Activated CD4-positive, alpha-beta T cell treated with anti-CD3 and anti-CD28 coated beads for 36 hours (primary cell): Measurements from ENCODE around the gene CAPZB. TPM values are rescaled to one million over a fixed set of nuclear protein-coding genes. Genes with fewer than 3 reads are reported as not detected.

ENCODE experiments used
- ATAC-seq: fragments of 200-7000 bp; cut with Tn5 transposase; one replicate; pipeline ENCODE4 v1.10.0; 2021; ENCODE audit warnings: mild to moderate bottlenecking, moderate library complexity
- CTCF ChIA-PET: fragments of 350-600 bp; sonication (Branson Sonifier 250); formaldehyde crosslinking; loops from one replicate; lab custom pipeline; 2021; ENCODE audit warnings: antibody characterized with exemption; lab: Charles Lee
- POLR2A ChIA-PET: fragments of 350-600 bp; sonication (Branson Sonifier 250); formaldehyde crosslinking; loops from one replicate; lab custom pipeline; 2021; ENCODE audit warnings: antibody characterized with exemption, inconsistent platforms; lab: Charles Lee
- DNase-seq: peaks from one replicate; pipeline ENCODE4 v3.0.0-alpha.2; 2020
- H3K27ac Mint-ChIP-seq: one replicate; pipeline ENCODE4 v1.8.0; 2021; ENCODE audit warnings: mixed read lengths
- H3K27me3 Mint-ChIP-seq: one replicate; pipeline ENCODE4 v1.8.0; 2021; ENCODE audit warnings: mixed read lengths
- H3K36me3 Mint-ChIP-seq: one replicate; pipeline ENCODE4 v1.8.0; 2021; ENCODE audit warnings: low read depth, mixed read lengths
- H3K4me1 Mint-ChIP-seq: one replicate; pipeline ENCODE4 v1.8.0; 2021; ENCODE audit warnings: mixed read lengths
- H3K4me3 Mint-ChIP-seq: one replicate; pipeline ENCODE4 v1.8.0; 2021; ENCODE audit warnings: mild to moderate bottlenecking, moderate library complexity, mixed read lengths
- H3K9me3 Mint-ChIP-seq: one replicate; pipeline ENCODE4 v1.8.0; 2021; ENCODE audit warnings: low read depth, mixed read lengths
- intact Hi-C, 2 experiments: fragments of 100-400 bp; cut with DNase I in 1 of 2; cut with micrococcal nuclease in 1 of 2; formaldehyde crosslinking; loops; one replicate each; pipeline versions ENCODE4 v1.14.2 to v1.15.1; 2022 to 2024; cut with DNase I, micrococcal nuclease
- total RNA-seq, 2 experiments: library from RNA; stranded (reverse); gene quantifications; one replicate each; pipeline ENCODE4 v1.2.3, GENCODE V29; 2021

The CAPZB gene
- total RNA-seq, 2 experiments from 2014 or later = 320 to 346 TPM

DNA sequence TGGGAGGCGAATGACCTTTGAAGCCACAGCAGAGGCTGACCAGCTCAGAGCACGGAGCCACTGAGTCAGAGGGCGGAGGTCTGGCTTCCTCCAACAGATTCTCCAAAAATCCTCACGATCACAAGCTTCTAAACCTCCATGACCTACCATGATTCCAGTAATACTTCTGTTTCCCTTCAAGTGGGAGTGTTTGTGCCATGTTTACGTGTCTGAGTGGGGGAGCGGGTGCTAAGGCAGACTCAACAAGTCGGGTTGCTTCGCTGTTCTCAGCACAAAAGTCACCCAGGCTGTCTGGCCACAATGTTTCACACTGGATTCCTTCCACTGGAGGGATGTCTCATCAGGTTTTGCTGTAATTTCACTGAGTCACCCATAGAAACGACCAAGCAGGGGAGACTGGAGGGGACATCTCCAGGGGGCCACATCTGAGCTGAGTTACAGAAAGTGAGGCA, 87.0 kb downstream of the CAPZB start:
- H3K27me3 Mint-ChIP-seq = no peaks in the 10 kb centered on the region
- H3K9me3 Mint-ChIP-seq = no peaks in the 10 kb centered on the region
- peak overlapping the region; percentile 77 for H3K27ac Mint-ChIP-seq
- CTCF ChIA-PET = interaction anchor here (0.8 to 1.7 kb wide), 3 partner anchors 11 to 256 kb away, joined by 3 to 5 read pairs (median 4); no protein-coding TSS in a partner anchor
- peaks cover 79% of the 10 kb centered on the region for H3K4me1 Mint-ChIP-seq
- DNase-seq (peak; percentile 51), ATAC-seq (peak; percentile 78)
- H3K36me3 Mint-ChIP-seq = peaks cover 23% of the 10 kb centered on the region
- no peak overlapping the region for H3K4me3 Mint-ChIP-seq
- intact Hi-C loops = no loop called here
- POLR2A ChIA-PET = interaction anchor here (0.6 to 0.7 kb wide), 2 partner anchors 37 to 205 kb away, joined by 3 to 6 read pairs; no protein-coding TSS in a partner anchor

DNA sequence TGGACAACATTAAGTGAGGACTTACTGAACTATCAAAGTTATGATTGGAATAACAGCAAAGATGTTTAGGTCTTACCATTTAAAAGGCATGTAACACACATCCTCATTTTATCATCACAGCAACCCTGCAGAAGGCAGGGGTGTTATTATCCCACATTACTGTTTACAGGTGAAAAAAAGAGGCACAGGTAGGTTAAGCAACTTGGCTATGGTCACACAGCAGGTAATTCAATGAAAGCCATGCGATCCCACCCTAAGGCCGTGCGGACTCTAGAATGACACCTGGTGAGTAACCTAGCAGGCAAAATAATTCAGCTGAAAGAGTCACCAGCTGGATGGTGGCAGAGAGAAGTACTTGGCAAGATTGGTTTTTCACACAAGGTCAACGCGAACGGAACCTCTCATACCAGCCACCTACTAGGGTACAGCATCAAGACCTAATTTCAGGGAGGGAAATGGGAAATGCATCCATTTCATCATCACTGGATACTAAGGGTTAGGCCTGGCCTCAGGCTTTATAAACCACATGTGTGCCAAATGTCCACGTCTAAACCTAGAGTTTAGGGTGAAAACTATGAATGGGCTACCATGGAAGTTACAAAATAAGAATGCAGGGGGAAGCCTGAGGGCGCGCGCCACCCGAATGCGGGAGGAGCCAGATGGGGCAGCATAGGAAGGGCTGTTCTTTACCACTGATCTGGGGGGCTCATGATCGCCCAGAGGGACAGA, 88.0 kb downstream of the CAPZB start:
- H3K4me1 Mint-ChIP-seq = peaks cover 81% of the 10 kb centered on the region
- POLR2A ChIA-PET = no interaction called here

DNA sequence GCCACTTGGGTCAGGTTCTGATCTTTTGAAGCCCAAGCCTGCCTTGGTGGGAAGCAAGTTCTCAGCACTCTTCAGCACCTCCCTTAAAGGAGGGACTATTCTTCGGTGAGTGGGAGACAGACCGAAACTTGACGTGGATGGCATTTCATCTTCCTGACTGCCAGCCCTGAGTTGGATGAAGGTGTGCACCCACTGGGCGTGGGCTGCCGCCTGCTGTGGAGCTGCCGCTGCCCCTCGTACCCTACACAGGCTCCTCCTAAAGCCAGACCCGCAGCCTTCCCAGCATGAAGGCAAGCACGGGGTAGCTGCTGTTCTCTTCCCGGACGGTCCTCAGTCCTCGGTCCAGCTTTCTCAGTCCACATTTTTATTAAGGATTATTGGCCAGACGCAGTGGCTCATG, 89.1 kb downstream of the CAPZB start:
- intact Hi-C loops = no loop called here
- peaks cover 23% of the 10 kb centered on the region for H3K36me3 Mint-ChIP-seq
- H3K9me3 Mint-ChIP-seq = no peaks in the 10 kb centered on the region
- CTCF ChIA-PET = interaction anchor here (0.7 kb wide), 1 partner anchor 71 kb away, joined by 3 read pairs; no protein-coding TSS in a partner anchor
- H3K27ac Mint-ChIP-seq = peak overlapping the region; percentile 25
- DNase-seq (no peak), ATAC-seq (no peak)
- H3K4me3 Mint-ChIP-seq = no peak overlapping the region
- peaks cover 86% of the 10 kb centered on the region for H3K4me1 Mint-ChIP-seq
- no peaks in the 10 kb centered on the region for H3K27me3 Mint-ChIP-seq
- POLR2A ChIA-PET = no interaction called here

More for the DNA sequence above, 88.0 kb downstream of the CAPZB start:
- DNase-seq (no peak), ATAC-seq (no peak)
- Mint-ChIP-seq H3K27ac (peak overlapping the region; percentile 61), H3K36me3 (peaks cover 23% of the 10 kb centered on the region), H3K4me3 (no peak overlapping the region), H3K27me3 (no peaks in the 10 kb centered on the region), H3K9me3 (no peaks in the 10 kb centered on the region)
- intact Hi-C loops = no loop called here
- CTCF ChIA-PET = interaction anchor here (0.7 to 0.8 kb wide), 2 partner anchors 70 to 1324 kb away, joined by 3 read pairs; no protein-coding TSS in a partner anchor

DNA sequence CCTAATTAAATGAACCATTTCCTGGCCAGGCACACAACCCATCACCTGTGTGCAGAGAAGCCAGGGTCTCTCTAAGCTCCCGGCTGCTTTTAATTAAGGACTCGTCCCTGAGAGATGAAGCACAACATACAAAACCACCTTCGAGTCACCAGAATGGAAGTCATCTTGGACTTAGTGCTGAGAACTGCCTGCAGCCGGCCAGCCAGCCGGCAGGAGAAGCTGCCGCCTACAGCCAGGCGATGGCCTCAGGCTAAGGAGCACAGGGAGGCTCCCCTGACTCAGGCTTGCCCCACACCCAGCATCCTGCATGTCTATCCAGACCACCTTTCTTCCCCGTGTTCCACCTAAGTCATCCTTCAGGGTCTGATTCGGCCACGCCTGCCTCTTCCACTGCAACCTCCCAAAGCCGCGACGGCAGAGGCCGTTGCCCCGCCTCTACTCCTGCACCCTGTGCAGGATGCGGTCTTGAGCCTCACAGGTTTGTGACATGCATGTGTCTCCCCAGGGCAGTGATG, 89.6 kb downstream of the CAPZB start:
- Mint-ChIP-seq H3K27ac (no peak overlapping the region), H3K36me3 (peaks cover 19% of the 10 kb centered on the region), H3K9me3 (no peaks in the 10 kb centered on the region), H3K27me3 (no peaks in the 10 kb centered on the region), H3K4me1 (peaks cover 89% of the 10 kb centered on the region), H3K4me3 (no peak overlapping the region)
- ATAC-seq = no peak
- ChIA-PET POLR2A (no interaction called here), CTCF (interaction anchor here (1.0 to 3.6 kb wide), 2 partner anchors 11 to 194 kb away, joined by 3 to 19 read pairs; no protein-coding TSS in a partner anchor)
- intact Hi-C loops = no loop called here
- DNase-seq = no peak

DNA sequence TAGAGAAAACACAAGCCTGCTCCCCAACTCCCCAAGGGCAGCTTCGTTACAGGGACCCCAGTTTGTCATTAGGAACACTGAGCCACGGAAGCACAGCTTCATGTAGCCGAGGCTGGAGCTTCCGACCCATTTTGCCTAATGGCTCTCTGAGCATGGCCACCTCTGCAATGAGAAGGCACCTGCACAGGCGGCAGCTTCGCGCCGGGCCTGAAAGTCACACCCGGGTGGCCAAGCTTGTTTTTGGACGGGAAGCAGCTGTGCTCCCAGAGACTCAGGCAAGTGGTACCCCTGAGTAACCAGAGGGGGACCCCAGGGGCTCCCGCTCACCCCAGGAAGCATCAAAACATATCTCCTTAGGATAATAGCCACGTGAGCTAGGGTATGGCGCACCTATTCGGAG, 92.3 kb downstream of the CAPZB start:
- H3K4me1 Mint-ChIP-seq = peaks cover 90% of the 10 kb centered on the region
- H3K27ac Mint-ChIP-seq = peak overlapping the region; percentile 10
- no peak for ATAC-seq
- intact Hi-C loops = loop anchor here (5.0 kb wide), 3 partner anchors 44 to 259 kb away; no protein-coding TSS in a partner anchor
- DNase-seq = no peak
- H3K9me3 Mint-ChIP-seq = no peaks in the 10 kb centered on the region
- ChIA-PET CTCF (interaction anchor here (0.6 to 3.9 kb wide), 12 partner anchors 11 to 269 kb away, joined by 3 to 21 read pairs (median 4); no protein-coding TSS in a partner anchor), POLR2A (no interaction called here)
- no peak overlapping the region for H3K4me3 Mint-ChIP-seq
- peaks cover 6% of the 10 kb centered on the region for H3K36me3 Mint-ChIP-seq
- no peaks in the 10 kb centered on the region for H3K27me3 Mint-ChIP-seq

DNA sequence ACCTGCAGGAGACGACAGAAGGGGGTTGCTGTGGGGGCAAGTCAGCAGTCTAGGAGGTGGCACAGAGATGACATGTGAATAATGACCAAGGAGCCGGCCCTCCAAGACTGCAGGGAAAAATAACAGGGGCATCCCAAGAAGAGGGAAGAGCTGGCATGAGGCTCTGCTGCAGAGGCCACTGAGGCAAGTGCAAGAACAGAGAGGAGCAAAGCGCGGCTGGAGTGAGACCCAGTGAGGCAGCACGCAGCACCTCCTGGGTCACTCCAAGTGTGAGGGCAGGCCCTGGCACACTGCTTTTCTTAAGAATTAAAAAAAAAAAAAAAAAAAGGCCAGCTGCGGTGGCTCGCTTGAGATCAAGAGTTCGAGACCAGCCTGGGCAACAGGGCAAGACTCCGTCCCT, 93.1 kb downstream of the CAPZB start:
- intact Hi-C loops = loop anchor here (5.0 kb wide), 3 partner anchors 45 to 260 kb away; no protein-coding TSS in a partner anchor

DNA sequence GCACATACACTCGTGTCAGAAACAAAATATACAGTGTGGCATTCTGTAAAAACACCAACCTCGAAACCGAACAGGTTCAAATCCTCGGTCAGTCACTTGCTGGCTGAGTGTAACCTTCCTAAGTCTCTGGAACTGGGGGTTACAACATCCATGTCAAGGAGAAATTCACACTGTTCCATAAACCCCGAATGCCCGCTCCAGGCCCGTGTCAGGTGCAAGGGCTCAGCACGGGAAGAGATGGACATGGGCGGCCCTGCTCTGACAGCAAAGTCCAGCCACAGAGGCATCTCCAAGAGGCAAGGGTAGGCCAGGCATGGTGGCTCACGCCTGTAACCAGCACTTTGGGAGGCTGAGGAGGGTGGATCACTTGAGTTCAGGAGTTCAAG, 93.8 kb downstream of the CAPZB start:
- intact Hi-C loops = loop anchor here (1.0 to 5.0 kb wide), 9 partner anchors 46 to 262 kb away; partner anchors contain the start of gene CAPZB (in 2 of the 2)
- CTCF ChIA-PET = interaction anchor here (0.8 to 3.9 kb wide), 18 partner anchors 9 to 262 kb away, joined by 3 to 21 read pairs (median 5); partner anchors contain the start of genes EMC1 and MRTO4
- DNase-seq = peak; percentile 22
- Mint-ChIP-seq H3K4me3 (peak overlapping the region; percentile 73), H3K9me3 (no peaks in the 10 kb centered on the region), H3K27me3 (no peaks in the 10 kb centered on the region), H3K27ac (peak overlapping the region; percentile 95), H3K36me3 (peaks cover 2% of the 10 kb centered on the region), H3K4me1 (peaks cover 82% of the 10 kb centered on the region)
- no peak for ATAC-seq
- POLR2A ChIA-PET = interaction anchor here (0.6 kb wide), 1 partner anchor 180 kb away, joined by 3 read pairs; no protein-coding TSS in a partner anchor

More for the DNA sequence above, 93.1 kb downstream of the CAPZB start:
- DNase-seq (no peak), ATAC-seq (no peak)
- H3K9me3 Mint-ChIP-seq = no peaks in the 10 kb centered on the region
- H3K4me3 Mint-ChIP-seq = no peak overlapping the region
- no peaks in the 10 kb centered on the region for H3K27me3 Mint-ChIP-seq
- H3K27ac Mint-ChIP-seq = peak overlapping the region; percentile 95
- peaks cover 2% of the 10 kb centered on the region for H3K36me3 Mint-ChIP-seq
- ChIA-PET CTCF (interaction anchor here (0.6 to 3.9 kb wide), 11 partner anchors 14 to 261 kb away, joined by 3 to 21 read pairs (median 5); no protein-coding TSS in a partner anchor), POLR2A (no interaction called here)
- H3K4me1 Mint-ChIP-seq = peaks cover 85% of the 10 kb centered on the region

DNA sequence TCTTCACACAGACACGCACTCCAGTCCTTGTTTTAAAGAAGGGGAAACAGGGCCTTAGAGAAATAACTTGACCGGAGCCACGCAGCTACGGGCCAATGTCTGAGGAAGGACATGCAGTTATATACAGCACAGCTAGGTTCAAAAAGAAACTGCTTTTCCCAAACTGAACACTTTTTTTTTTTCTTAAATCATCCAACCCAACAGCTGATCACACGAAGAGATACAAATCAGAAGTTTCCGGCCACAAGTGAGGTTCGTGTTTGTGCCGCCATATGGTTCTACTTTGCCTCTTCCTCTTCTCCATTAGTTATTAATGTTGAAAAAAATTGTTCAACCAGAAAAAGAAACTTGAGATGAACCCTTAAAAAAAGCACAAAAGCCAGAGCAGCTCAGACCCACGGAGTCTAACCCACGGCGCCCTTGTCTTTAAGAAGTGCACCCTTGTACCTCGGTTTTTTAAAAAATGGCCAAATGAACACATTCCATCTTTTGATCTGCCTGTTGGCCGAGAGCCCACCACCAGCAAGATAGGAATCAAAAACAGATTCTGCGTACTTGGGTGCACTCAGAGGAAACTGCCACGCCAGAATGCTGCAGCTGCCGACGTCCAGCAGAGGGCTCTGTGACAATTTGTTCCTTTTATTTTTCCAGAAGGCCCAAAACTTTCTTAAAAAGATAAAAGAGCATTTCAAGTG, 94.3 kb downstream of the CAPZB start:
- Mint-ChIP-seq H3K9me3 (no peaks in the 10 kb centered on the region), H3K36me3 (peaks cover 2% of the 10 kb centered on the region), H3K4me3 (peak overlapping the region; percentile 73), H3K4me1 (peaks cover 81% of the 10 kb centered on the region), H3K27me3 (no peaks in the 10 kb centered on the region), H3K27ac (peak overlapping the region; percentile 95)
- peak; percentile 77 for DNase-seq
- intact Hi-C loops = loop anchor here (1.0 to 5.0 kb wide), 9 partner anchors 46 to 262 kb away; partner anchors contain the start of gene CAPZB (in 2 of the 2)
- ChIA-PET CTCF (interaction anchor here (0.6 to 3.9 kb wide), 23 partner anchors 9 to 337 kb away, joined by 3 to 21 read pairs (median 4); partner anchors contain the start of genes EMC1 and MRTO4), POLR2A (interaction anchor here (0.6 to 0.7 kb wide), 7 partner anchors 43 to 180 kb away, joined by 3 to 8 read pairs (median 5); no protein-coding TSS in a partner anchor)
- ATAC-seq = peak; percentile 52

DNA sequence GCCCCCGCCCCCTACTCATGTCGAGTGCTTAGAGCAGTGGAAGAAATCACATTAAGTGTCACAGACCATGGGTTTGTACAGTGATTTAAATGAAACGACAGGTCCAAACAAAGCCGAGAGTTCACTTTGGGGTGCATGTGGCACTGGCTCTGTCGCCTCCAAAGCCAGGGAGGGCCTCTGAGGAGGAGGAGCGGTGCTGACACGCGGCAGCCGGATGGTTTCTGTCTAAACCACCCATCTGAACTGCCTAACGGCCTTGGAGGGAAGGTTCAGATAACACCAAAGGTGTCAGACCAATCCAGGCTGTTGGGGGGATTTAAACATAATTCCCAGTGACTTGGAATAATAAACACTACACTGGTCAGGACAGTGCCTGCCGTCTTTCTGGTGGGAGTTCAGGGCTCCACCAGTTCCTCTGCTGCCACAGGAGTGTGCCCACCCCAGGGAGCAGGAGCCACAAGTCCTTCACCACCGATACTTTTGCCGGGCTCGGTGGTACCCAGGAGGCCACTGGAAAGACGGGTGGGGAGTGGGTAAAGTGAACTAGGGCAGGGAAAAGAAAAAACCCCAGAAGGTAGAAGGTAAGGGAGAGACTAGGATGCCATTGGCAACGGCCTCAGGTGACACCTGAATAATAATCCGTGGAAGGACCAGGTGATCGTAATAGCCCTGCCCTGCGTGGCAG, 95.0 kb downstream of the CAPZB start:
- ATAC-seq (no peak), DNase-seq (peak; percentile 37)
- POLR2A ChIA-PET = interaction anchor here (0.6 to 0.7 kb wide), 6 partner anchors 42 to 135 kb away, joined by 4 to 8 read pairs (median 6); no protein-coding TSS in a partner anchor
- intact Hi-C loops = loop anchor here (2.0 to 5.0 kb wide), 5 partner anchors 47 to 262 kb away; partner anchors contain the start of gene CAPZB (in 1 of the 2)
- Mint-ChIP-seq H3K4me1 (peaks cover 73% of the 10 kb centered on the region), H3K36me3 (peaks cover 2% of the 10 kb centered on the region), H3K9me3 (no peaks in the 10 kb centered on the region), H3K27me3 (no peaks in the 10 kb centered on the region), H3K27ac (peak overlapping the region; percentile 95), H3K4me3 (peak overlapping the region; percentile 73)
- CTCF ChIA-PET = interaction anchor here (0.6 to 3.9 kb wide), 21 partner anchors 8 to 338 kb away, joined by 3 to 21 read pairs (median 4); no protein-coding TSS in a partner anchor

DNA sequence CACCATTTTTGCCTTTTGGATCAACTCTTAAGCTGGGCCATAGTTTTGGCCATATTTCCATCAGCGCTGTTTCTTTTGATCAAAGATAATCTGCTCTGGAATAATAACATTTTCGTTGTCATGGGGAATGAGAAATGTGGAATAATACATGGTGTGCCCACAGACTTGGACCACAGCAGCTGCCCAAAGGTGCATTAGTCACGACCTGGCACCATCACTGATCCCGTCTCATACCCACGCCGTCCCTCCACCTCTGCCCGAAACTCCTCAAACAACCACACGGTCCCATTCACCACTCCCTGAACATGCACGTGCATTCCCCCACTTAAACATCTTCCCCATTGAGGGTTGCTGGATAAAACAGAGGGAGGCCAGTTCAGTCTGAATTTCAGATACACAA, 96.4 kb downstream of the CAPZB start:
- intact Hi-C loops = no loop called here
- Mint-ChIP-seq H3K9me3 (no peaks in the 10 kb centered on the region), H3K4me3 (no peak overlapping the region), H3K36me3 (peaks cover 7% of the 10 kb centered on the region), H3K4me1 (peaks cover 62% of the 10 kb centered on the region), H3K27ac (peak overlapping the region; percentile 63), H3K27me3 (no peaks in the 10 kb centered on the region)
- POLR2A ChIA-PET = no interaction called here
- ATAC-seq = no peak
- DNase-seq = no peak
- CTCF ChIA-PET = interaction anchor here (0.7 to 1.1 kb wide), 3 partner anchors 9 to 315 kb away, joined by 3 to 4 read pairs (median 3); no protein-coding TSS in a partner anchor
